ENCODE data around the gene WNT3A.

Gene WNT3A

DNA sequence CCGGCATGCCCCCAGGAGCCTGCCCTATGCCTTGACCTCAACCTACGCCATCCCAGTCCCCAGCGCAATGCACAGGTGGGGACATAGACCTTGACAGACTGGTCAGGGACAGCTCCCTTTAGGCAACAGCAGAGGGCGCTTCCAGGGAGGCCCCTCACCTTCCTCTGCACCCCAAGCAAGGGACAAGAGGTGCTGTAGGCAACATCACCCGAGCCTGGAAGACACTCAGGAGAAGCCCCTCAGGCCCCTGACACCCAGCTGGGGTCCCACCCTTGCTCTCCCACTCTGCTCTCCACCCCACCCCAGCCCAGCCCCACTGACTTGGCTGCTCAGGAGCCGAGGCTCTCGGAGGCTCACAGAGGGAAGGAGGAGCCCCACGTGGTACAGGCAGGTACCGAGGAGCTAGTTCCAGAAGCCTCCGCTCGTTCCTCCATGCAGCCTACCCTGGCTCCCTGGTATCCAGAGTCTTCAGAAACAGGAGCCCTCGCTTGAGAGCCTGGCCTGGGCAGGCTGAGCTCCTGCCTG lies 2.4 kb upstream of the WNT3A start:
- ATAC-seq (replicated peaks) (peak; percentile 30), DNase-seq (no peak)
- H3K27me3 Mint-ChIP-seq = peaks cover 65 to 78% of the 10 kb centered on the region in 2 donors
- no peaks in the 10 kb centered on the region for H3K9me3 Mint-ChIP-seq
- H3K36me3 Mint-ChIP-seq (ENCODE audit: insufficient read depth) = no peaks in the 10 kb centered on the region
- H3K4me3 Mint-ChIP-seq = peak overlapping the region in 1 of 2 donors; percentile 51
- peaks cover 3 to 6% of the 10 kb centered on the region in 2 donors for H3K4me1 Mint-ChIP-seq (ENCODE audit: low read depth in 2 of 2)
- H3K27ac Mint-ChIP-seq = no peak overlapping the region

DNA sequence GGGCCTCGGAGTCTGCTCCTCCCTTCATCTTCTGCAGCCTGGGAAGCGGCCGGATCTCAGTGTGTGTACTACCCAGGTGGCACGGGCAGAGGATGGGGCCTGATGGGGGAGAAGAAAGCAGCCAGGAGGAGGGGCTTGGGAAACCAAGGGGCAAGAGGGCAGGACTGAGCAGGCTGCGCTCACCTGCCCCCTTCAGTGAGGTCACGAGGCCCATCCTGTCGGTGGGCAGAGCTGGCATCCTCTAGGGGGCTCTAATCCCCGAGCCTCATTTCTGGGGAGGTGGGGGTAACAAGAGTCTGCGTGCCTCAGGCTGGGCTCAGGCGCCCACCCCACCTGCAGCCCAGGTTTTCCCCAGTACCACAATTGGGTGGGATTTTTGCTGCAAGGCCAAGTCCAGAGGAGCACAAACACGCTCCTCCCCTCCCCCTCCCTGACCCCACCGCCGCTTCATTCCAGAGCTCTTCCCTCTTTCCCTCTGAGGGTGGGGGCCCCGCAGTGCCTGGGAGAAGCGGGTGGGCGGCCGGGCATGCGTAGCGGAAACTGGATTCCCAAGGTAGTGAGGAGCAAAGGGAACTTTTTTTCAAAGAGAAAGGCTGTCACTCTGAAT lies 1.8 kb upstream of the WNT3A start:
- H3K9me3 Mint-ChIP-seq = no peaks in the 10 kb centered on the region
- H3K36me3 Mint-ChIP-seq (ENCODE audit: insufficient read depth) = no peaks in the 10 kb centered on the region
- peaks cover 70 to 81% of the 10 kb centered on the region in 2 donors for H3K27me3 Mint-ChIP-seq
- peak overlapping the region in 1 of 2 donors; percentile 51 for H3K4me3 Mint-ChIP-seq
- no peak for ATAC-seq (replicated peaks)
- DNase-seq = no peak
- H3K27ac Mint-ChIP-seq = no peak overlapping the region
- H3K4me1 Mint-ChIP-seq (ENCODE audit: low read depth in 2 of 2) = peaks cover 7 to 10% of the 10 kb centered on the region in 2 donors

DNA sequence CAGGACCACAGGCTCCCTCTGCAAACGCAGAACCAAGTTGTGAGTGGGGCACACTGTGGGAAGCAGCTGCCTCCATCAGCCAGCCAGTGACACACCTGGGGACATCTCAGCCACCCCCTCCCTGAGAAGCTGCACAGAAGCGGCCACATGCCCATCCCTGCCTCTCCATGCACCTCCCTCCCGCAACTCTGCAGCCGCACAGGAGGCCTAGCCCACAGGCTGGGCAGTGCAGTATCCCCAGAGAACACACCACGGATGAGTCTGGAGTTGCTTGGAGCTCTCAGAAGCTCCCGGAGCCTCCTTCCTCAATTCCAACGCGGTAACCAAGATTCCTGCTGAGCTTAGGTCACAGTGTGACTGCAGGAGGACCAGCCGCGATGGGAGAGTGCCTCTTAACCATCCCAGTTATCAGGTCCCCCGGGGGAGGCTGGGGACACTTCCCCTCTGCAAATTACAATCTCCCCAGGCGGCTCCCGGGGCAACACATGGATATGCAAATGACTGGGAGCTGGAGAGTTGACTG lies 1.2 kb upstream of the WNT3A start:
- ATAC-seq (replicated peaks) = no peak
- H3K4me3 Mint-ChIP-seq = peak overlapping the region in 1 of 2 donors; percentile 51
- peaks cover 76 to 81% of the 10 kb centered on the region in 2 donors for H3K27me3 Mint-ChIP-seq

DNA sequence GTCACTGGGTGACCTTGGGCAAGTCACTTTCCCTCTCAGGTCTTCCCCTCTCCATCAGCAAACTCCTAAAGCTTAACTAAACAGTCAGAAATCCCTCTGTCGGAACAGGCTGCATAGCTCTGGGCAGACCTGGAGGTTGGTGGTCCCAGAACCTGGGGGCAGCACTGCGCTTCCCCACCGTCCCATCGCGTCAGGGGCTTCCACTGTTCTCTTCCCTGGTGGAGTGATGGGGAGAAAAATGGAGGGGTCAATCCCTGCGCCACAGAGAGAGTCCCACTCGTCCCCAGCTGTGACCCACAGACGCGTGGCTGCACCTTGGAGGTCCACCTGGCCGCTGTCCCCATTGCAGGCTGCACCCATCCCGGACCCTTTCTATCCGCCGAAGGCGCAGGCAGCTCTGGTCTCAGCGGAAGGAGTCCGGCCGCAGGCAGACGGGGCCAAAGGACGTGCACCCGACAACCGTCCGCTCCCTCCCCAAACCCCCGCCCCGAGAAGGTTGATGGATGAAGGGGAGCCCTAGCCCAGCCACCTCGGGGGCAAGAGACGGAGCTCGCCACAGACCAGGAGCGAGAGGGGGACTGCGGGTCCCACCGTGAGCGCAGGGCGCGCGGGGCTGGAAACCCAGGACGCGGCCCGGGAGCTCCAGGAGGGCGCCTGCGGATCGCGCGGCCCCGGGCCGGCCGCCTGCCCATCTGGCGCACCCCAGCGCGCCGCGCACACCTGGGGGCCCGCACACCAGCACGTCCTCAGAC lies 588 bp upstream of the WNT3A start:
- DNase-seq (no peak), ATAC-seq (replicated peaks) (no peak)
- H3K27ac Mint-ChIP-seq = no peak overlapping the region
- H3K4me3 Mint-ChIP-seq = peak overlapping the region in 1 of 2 donors; percentile 51
- peaks cover 77 to 80% of the 10 kb centered on the region in 2 donors for H3K27me3 Mint-ChIP-seq
- no peaks in the 10 kb centered on the region for H3K9me3 Mint-ChIP-seq
- peaks cover 7 to 13% of the 10 kb centered on the region in 2 donors for H3K4me1 Mint-ChIP-seq (ENCODE audit: low read depth in 2 of 2)
- H3K36me3 Mint-ChIP-seq (ENCODE audit: insufficient read depth) = no peaks in the 10 kb centered on the region

More for the DNA sequence above, 1.2 kb upstream of the WNT3A start:
- no peak for DNase-seq
- Mint-ChIP-seq H3K9me3 (no peaks in the 10 kb centered on the region), H3K36me3 (ENCODE audit: insufficient read depth) (no peaks in the 10 kb centered on the region), H3K4me1 (ENCODE audit: low read depth in 2 of 2) (peaks cover 7 to 10% of the 10 kb centered on the region in 2 donors), H3K27ac (no peak overlapping the region)

DNA sequence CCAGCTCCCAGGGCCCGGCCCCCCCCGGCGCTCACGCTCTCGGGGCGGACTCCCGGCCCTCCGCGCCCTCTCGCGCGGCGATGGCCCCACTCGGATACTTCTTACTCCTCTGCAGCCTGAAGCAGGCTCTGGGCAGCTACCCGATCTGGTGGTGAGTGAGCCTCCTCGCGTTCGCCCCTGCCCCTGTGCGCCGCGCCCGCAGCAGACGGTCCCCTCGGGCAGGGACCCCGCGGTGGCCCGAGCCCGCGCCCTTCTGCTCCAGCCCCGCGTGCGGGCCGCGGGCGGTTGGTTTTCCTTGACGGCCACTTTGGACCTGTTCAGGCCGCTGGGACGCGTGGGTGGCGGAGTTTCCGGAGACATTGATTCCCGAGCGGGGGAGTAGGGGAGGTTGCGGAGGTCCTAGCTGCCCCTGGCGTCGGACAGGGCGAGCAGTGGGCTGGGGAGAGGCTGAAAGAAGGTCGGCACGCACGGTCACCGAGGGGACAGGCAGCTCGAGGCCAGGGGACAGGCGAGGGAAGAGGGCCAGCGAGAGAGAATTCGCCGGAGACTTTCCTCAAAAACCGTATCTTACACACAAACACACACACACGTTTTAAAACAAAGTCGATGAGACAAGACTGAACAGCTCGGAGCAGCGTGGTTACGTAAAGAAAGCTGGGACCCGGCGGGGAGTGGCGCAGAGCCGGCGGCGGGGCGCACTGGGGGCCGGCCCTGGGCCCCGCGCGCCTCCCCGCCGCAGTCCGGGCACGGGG lies 427 bp downstream of the WNT3A start:
- H3K4me1 Mint-ChIP-seq (ENCODE audit: low read depth in 2 of 2) = peaks cover 7 to 13% of the 10 kb centered on the region in 2 donors
- DNase-seq = no peak
- H3K4me3 Mint-ChIP-seq = peak overlapping the region in 1 of 2 donors; percentile 60
- no peaks in the 10 kb centered on the region for H3K36me3 Mint-ChIP-seq (ENCODE audit: insufficient read depth)
- ATAC-seq (replicated peaks) = no peak
- no peaks in the 10 kb centered on the region for H3K9me3 Mint-ChIP-seq
- H3K27ac Mint-ChIP-seq = no peak overlapping the region
- peaks cover 70 to 72% of the 10 kb centered on the region in 2 donors for H3K27me3 Mint-ChIP-seq

DNA sequence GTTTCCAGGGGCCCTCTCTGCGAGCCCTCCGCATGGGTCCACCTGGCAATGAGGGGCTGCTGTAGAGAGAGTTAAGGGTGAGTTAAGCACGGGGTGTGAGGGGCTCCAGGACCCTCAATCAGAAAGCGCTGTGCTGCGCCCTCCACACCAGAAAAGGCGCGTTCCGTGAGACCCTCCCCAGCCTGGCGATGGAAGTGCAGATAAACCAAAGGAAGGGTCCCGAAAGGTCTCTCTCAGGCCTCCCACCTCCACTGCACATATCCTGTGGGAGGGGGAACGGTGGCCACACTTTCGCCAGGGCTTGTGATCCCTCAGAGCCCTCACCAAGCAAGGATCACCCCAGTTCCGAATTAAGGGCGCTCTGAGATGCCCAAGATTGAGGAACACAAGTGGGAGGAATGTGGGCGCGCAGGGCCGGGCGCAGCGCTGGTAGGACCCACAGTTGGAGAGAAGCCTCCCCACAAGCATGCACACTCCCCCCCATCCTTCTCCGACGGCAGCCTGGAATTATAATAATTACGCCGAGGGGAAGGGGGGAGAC lies 1.1 kb downstream of the WNT3A start:
- no peak overlapping the region for H3K27ac Mint-ChIP-seq
- H3K9me3 Mint-ChIP-seq = no peaks in the 10 kb centered on the region
- H3K4me3 Mint-ChIP-seq = peak overlapping the region; percentile 13 to 60
- H3K36me3 Mint-ChIP-seq (ENCODE audit: insufficient read depth) = no peaks in the 10 kb centered on the region
- no peak for ATAC-seq (replicated peaks)
- DNase-seq = no peak
- peaks cover 64 to 66% of the 10 kb centered on the region in 2 donors for H3K27me3 Mint-ChIP-seq
- peaks cover 7 to 13% of the 10 kb centered on the region in 2 donors for H3K4me1 Mint-ChIP-seq (ENCODE audit: low read depth in 2 of 2)

DNA sequence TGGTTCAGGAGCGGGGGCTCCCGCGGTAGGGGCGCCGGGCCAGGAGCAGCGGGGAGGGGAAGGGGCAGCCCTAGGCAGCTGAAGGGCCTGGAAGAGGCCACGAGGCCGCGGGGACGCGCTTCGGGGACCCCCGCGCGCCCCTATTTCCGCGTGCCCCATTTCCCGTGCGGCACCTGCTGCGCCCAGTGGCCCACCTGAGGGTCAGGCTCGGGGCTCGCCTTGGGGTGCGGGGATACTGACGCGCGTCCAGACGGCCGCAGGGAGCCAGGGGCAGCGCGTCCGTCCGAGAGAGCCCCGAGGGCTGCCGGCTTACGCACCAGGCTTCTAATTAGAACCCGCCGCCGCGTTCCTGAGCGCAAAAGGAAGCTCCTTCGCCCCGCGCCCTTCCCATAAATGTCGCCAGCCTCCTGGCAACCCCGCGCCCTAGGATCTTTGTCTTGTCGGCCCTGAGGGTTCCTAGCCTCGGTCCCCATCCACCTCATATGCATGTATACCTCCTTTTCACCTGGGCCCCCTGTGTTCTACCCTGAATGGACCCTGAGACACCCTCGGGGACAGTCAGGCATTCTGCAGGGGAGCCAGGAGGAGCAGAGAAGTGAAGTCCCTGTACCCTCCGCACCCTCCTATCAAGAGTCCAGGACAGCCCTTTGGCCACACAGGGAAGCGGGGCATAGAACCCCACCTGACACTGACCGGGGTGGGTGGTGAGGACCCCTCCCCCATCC lies 1.8 kb downstream of the WNT3A start:
- peaks cover 64 to 69% of the 10 kb centered on the region in 2 donors for H3K27me3 Mint-ChIP-seq
- H3K9me3 Mint-ChIP-seq = no peaks in the 10 kb centered on the region
- no peaks in the 10 kb centered on the region for H3K36me3 Mint-ChIP-seq (ENCODE audit: insufficient read depth)
- DNase-seq = no peak
- H3K4me3 Mint-ChIP-seq = peak overlapping the region; percentile 13 to 68
- no peak for ATAC-seq (replicated peaks)
- H3K4me1 Mint-ChIP-seq (ENCODE audit: low read depth in 2 of 2) = peaks cover 7 to 13% of the 10 kb centered on the region in 2 donors
- H3K27ac Mint-ChIP-seq = no peak overlapping the region

DNA sequence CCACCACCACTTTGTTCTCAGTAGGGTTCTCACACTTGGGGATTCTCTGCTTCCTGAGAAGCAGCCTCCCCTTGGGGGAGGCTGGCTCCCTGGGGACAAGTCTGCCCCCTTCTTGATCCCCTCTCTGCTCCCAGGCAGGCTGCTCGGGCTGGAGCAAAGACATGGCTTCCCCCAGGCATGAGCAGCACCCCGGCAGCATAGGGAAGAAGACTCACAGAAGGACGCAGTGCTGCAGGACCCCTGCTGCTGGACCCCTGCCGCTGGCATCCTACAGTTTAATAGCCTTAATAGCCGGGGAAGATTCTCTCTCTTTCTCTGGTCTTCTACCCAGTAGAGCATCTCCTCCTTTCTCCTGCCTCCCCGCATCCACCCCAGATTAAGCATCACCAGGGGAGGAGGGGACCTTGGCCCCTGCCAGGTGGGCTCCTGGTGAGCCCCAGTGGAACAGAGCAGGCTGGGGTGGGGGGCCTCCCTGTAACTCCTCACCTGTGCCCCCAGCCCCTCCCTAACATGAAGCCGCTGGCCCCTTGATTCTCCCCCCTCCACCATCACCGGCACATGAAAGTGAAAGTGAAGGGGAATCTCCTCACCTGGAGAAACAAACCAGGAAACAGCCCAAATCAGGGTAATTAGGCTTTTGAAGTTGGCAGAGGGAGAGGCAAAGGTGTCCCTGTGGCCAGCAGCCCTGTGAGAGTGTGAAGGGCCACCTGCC lies 2.5 kb downstream of the WNT3A start:
- Mint-ChIP-seq H3K27me3 (peaks cover 58 to 61% of the 10 kb centered on the region in 2 donors), H3K4me1 (ENCODE audit: low read depth in 2 of 2) (peaks cover 7 to 10% of the 10 kb centered on the region in 2 donors), H3K36me3 (ENCODE audit: insufficient read depth) (no peaks in the 10 kb centered on the region), H3K4me3 (peak overlapping the region; percentile 67 to 68), H3K9me3 (no peaks in the 10 kb centered on the region), H3K27ac (no peak overlapping the region)
- DNase-seq = no peak
- no peak for ATAC-seq (replicated peaks)

DNA sequence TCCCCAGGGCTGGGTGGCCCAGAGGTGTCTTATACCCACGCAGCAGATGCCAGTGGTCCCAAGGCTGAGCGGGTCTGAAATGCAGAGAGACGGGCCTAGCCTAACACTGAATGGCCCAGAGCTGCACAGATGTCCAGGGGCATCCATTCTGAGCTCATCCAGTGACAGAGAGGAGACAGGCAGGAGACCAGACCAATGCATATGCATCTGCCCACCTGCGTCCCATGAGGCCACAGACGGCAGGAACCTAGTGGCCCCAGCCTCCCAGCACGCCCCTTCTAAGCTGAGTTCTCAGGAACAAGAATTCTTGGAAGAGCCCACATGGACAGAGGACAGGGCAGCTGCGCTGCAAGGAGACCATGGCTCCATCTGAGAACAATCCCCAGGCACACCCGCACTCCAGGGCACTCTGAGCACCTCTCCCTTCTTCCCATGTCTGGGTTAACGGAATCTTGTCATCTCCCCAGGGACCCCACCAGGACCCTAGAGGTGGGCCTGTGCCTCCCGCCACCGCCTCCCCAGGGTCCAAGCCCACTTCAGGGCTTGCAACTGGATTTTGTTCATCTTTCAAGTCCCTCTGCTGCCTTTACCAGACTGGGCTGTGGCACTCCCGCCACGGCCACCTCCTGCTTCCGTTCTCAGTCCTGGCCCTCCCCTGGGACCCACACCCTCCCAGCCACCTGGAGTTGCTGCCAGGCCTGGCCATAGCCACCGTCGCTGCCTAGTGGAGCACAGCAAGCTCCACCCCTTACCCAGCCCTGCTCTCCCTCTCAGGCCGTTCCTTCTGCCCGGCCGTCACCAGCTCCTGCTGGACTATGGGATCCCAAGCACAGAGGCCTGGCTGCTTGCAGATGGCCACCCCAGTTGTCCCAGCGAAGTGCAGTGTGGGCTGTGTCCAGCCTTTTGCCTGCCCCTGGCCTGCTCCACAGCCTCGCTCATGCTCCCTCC lies 3.3 kb downstream of the WNT3A start:
- Mint-ChIP-seq H3K27ac (no peak overlapping the region), H3K36me3 (ENCODE audit: insufficient read depth) (no peaks in the 10 kb centered on the region), H3K4me1 (ENCODE audit: low read depth in 2 of 2) (peaks cover 7 to 10% of the 10 kb centered on the region in 2 donors), H3K27me3 (peaks cover 50 to 54% of the 10 kb centered on the region in 2 donors), H3K4me3 (peak overlapping the region; percentile 67 to 68), H3K9me3 (no peaks in the 10 kb centered on the region)
- no peak for DNase-seq
- ATAC-seq (replicated peaks) = no peak

DNA sequence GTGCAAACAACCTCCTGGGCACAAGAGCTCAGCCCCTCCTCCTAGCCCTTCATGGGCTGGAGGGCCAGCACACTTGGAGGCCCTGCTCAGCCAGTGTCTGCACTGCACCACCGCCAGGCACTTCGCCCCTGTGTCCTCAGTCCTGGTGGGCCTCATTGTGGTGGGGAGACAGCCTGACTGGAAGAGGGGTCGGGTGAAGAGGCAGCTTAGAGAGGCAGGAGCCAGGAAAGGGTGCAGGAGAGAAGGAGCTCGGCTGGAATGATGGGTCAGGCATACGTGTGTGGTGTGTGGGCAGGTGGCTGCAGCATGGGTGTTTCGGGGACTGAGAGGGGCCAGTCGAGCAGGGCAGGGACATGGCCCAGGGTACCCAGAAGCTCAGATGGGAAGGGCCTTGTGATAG lies 4.1 kb downstream of the WNT3A start:
- no peaks in the 10 kb centered on the region for H3K36me3 Mint-ChIP-seq (ENCODE audit: insufficient read depth)
- H3K4me1 Mint-ChIP-seq (ENCODE audit: low read depth in 2 of 2) = peaks cover 7 to 8% of the 10 kb centered on the region in 2 donors
- H3K27ac Mint-ChIP-seq = no peak overlapping the region
- H3K4me3 Mint-ChIP-seq = no peak overlapping the region
- ATAC-seq (replicated peaks) (no peak), DNase-seq (no peak)
- H3K9me3 Mint-ChIP-seq = no peaks in the 10 kb centered on the region
- H3K27me3 Mint-ChIP-seq = peaks cover 42 to 46% of the 10 kb centered on the region in 2 donors

DNA sequence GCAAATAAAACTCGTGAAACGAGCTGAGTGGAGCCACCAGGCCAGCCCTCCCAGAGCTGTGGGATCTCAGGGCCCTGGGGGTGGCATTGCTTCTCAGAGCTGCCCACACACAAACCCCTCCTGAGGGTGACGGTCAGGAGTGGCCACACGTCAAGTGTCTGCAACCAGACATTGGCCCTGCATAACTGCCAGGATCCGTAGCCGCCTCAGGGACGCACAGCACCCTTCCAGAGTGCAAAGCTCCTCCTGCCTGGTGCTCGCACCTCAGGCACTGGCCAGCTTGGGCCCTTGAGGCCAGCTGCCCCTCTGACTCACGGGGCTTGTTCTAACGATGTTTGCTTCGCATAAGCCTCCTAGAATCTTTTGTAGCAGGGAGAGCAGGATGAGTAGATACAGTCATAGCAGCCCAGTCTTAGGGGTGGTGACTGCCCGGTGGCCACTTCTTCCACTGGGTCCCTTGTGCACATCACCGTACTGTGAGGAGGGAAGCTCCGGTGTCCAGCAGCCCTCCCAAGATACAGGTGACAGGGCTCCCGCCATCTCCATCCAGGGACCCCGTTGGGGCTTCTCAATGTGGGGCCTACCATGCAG lies 5.0 kb downstream of the WNT3A start:
- Mint-ChIP-seq H3K9me3 (no peaks in the 10 kb centered on the region), H3K27ac (no peak overlapping the region), H3K4me1 (ENCODE audit: low read depth in 2 of 2) (peaks cover 7 to 8% of the 10 kb centered on the region in 2 donors), H3K27me3 (peaks cover 38 to 43% of the 10 kb centered on the region in 2 donors), H3K4me3 (no peak overlapping the region), H3K36me3 (ENCODE audit: insufficient read depth) (no peaks in the 10 kb centered on the region)
- DNase-seq = no peak
- ATAC-seq (replicated peaks) = no peak
